ENCODE data around the gene FGD6.
"Not testable (repeated sequence)": the region's sequence is repeated elsewhere in the genome, so short reads cannot be mapped to it uniquely, and the experiment has no call there.

Gene FGD6

DNA sequence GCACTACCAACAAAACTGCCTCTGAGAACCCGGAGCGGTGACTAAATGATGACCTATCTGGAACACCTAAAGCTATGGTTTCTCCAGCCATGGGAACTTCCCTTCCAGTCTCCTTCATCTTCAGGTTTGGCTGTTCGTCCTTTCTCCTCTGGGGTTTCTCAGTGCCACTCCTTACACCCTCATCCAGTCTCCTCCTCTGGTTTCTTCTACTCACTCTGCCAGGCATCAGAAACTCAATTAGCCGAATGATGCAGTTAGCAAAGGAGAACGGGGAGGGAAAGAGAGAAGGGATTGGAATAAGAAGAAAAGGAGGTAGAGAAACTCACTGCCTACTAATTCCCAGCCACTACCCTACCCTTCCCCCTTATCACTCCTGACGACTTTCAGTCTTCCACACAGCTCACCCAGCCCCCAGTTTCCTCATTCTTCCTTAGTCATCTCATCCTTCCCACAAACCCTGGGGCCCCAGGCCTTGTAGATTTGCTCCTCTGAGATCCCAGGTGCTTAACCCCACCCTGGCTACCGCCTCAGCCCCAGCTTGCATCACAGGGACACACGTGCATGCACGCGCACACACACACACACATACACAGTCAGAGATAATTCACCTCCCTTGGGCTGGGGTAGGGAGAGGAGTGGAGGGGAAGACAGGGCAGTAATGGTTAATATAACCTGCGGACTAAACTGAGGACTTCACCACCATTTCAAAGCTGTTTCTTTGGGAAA, 13.0 kb downstream of the FGD6 start:
- no peak for DNase-seq

DNA sequence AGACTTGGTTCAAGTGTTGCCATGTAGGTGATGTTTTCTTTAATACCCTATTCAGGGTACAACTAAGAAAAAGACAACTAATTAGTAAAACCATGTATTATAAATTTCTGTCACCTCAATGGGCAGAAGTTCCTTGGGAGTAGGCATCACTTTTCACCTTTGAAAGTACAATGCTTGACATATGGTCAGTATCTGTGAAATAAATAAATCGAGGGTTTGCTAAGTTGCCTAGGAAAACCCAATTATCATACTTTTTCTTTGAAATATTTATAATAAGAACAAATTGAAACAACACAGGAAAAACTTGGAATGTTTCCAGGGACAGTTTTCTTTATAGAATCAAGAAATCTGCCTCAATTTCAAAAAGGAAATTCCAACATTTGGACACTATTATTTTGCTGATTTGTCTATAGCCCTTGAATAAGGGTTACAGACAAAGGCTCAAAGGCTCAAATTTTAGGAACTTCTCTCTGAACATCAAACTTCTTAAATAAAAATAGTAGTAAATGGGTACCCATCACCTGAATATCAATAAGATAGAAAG, 13.7 kb downstream of the FGD6 start:
- DNase-seq, result no peak

GRCh38 chr12:95202691-95203486, 14.4 kb downstream of the FGD6 start:
- no peak for DNase-seq

- no peak for DNase-seq
Observed at GRCh38 chr12:95201056-95201670, 16.1 kb downstream of the FGD6 start.

DNA sequence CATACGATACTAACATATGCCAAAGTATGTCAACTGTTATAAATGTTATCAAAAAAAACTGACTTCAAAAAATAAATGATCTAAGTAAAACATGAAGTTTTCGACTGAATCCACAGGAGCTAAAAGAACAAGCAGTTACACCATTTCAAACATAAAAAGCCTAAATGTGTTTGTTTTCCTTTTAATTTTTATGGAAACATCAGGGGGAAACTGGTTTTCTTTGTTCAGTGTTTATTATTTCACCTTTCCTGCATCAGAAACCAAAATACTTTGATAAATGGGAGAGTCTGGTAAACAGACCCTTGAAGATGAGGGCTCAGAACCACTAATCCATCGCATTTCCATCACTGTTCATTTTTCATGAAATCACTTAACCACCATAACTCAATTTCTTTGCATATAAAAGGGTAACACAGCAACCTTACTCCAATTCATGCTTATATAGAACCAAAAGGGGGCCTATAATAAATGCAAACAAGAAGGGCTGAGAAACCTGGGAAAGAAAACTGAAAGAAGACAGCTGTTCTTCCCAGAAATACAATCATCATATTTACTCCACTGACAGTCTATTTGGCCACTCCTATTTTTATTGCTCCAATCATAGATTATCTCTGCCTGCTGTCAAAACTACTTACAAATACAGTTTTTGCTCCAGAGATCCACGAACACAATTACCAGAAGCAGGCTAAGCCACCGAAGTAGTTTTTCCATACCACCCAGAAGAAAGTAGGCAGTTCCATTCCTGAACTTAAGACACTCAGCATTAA, 17.0 kb downstream of the FGD6 start:
- no peak for DNase-seq

DNA sequence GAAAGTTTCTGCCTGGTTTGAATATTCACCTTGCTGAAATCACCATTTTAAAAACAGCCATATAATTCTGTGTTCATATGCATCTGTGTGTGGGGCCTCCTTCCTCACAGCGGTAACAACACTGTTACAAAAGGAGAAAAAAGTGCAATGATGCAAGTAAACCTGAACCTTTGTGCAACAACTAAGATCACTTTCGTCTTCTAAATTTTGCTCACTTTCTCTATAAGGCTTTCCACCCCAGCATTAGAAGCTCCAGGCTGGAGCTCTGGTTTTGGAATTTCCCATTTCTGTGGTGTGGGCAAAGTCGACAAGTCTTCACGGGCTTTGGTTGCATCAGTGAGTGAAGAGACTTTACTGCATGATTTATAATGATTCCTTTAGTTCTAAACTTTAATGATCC, 18.4 kb downstream of the FGD6 start:
- no peak for DNase-seq

DNA sequence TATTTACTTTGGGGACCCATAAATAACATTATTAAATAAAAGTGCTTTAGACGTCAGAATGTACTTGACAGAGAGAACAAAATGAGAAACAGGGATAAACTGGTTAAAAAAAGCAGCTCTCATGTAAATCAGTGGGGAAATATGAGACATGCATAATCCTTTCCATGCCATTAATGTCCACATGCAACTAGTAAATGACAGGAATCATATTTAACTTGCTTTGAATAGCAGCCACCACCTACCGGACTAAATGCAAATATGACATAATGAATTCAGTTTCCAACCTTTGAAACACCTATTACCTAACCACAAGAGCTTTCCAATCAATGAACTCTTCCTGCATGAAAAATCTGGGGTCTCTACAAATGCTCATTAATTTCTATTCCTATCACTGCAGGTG, 19.6 kb downstream of the FGD6 start:
- no peak for DNase-seq

GRCh38 chr12:95196875-95197569, 20.2 kb downstream of the FGD6 start:
- DNase-seq, result not testable (repeated sequence)

DNA sequence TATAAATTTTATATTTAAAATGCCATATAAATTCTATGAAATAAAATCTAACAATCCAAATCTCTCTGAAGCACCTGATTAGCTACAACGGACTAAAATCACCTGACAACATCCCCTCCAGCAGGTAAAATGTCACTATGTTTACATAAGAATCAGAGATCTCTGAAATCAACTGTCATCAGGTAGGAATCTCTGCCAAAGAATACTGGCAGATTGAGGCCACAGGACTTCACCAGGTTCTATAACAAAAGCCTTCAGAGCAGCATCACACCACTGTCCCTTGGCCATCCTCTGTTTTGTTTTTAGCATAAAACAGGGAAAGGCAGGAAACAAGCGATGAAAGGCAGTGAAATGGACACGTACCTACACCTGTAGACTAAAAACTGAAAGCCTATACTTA, 22.1 kb downstream of the FGD6 start:
- no peak for DNase-seq

- DNase-seq, result no peak
Observed at GRCh38 chr12:95193139-95193538, 24.1 kb downstream of the FGD6 start.

- DNase-seq, result no peak
Observed at GRCh38 chr12:95192271-95192670, 25.0 kb downstream of the FGD6 start.

GRCh38 chr12:95191060-95191696, 26.1 kb downstream of the FGD6 start:
- DNase-seq, result peak; percentile 14

DNA sequence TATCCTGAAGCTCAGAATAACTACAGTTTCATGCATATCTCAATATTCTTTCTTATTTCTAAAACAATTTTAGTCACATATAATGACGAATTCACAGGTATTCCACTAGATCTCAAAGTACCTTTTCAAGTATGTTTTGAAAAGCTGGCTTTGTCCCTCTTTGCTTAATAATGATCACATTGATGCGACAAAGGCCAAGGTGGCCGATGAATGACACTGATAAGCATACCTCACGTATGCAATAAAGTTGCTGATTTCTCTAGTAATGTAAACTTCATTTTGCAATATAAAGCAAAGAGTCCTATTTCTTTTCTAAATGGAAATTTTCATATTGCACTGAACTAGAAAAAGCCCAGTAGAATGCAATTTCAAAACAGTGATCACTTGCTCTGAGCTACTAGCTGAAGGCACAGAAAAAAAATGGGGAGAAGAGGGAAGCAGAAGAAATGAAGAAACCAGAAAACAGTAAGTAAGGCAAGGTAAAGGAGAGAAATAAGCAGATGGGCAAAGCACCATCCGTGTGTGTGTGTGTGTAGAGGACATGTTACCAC, 29.3 kb downstream of the FGD6 start:
- DNase-seq, result no peak

GRCh38 chr12:95185854-95186253, 31.4 kb downstream of the FGD6 start:
- no peak for DNase-seq

GRCh38 chr12:95185072-95185471, 32.2 kb downstream of the FGD6 start:
- DNase-seq, result no peak

- DNase-seq, result no peak
Observed at GRCh38 chr12:95184121-95184520, 33.1 kb downstream of the FGD6 start.

- DNase-seq, result no peak
Observed at GRCh38 chr12:95182868-95183415, 34.3 kb downstream of the FGD6 start.

GRCh38 chr12:95181103-95181502, 36.2 kb downstream of the FGD6 start:
- no peak for DNase-seq

DNA sequence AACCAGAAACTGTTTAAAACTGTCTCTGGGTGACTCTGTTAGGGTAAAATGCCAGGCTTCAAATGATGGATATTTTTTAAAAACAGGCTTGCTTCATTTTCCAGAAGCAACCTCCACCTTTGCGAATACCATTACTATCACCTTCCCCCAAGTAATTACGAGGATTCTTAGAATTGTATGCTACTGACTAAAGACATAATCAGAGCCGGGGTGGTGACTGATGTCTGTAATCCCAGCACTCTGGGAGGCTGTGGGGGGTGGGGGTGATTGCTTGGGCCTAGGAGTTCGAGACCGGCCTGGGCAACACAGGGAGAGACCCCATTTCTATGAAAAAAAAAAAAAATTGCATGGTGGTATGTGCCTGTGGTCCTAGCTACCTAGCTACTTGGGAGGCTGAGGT, 38.3 kb downstream of the FGD6 start:
- no peak for DNase-seq

GRCh38 chr12:95178136-95178535, 39.1 kb downstream of the FGD6 start:
- no peak for DNase-seq

DNA sequence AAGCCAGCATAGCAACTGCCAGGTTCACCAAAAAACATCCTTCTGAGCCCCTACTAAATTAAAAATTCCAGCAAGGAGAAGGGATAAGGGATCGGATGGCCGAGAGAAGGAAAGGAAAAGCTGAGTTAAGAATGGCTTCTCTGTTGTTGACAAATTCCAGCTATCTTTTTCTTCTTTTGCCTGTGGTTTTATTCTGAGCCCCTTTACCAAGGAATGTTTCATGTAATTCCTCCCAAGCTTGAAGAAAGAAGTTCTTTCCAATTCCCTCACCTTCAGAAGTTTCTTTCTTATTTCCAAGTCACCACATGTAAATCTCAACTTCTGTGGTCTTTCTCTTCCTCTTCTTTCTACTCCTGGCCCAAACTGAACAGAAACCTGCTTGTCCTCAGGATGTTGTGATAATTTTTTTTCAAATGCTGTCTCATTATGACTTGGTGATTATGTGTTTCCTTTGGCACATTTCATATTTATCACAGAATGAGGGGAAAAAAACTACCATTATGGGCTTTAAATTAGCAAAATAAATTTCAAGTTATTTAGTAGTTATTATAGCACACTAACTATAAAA, 40.0 kb downstream of the FGD6 start:
- DNase-seq, result no peak
